SKM-1 (cell line): ENCODE results near the gene PSMD13.

Experiments used
- DNase-seq: peaks from one replicate; lab custom pipeline; 2025; ENCODE audit not compliant: unreplicated experiment; lab: John Stamatoyannopoulos, UW

The PSMD13 gene

GRCh38 chr11:297586-298405 is 61.0 kb downstream of the PSMD13 start:
- no peak for DNase-seq

GRCh38 chr11:298406-299065 is 61.8 kb downstream of the PSMD13 start:
- no peak for DNase-seq

- DNase-seq: no peak
Observed at GRCh38 chr11:299081-299891, 62.5 kb downstream of the PSMD13 start, which contains the start of gene IFITM5. IFITM5 (minus strand) TSS chr11:299526; CDS start chr11:299490, 36 bp downstream.

GRCh38 chr11:299951-300735 is 63.4 kb downstream of the PSMD13 start:
- DNase-seq: no peak
